Mucosa of descending colon (tissue), 3 donors: ENCODE measurements around the gene PRRC2B. TPM values are rescaled to one million over a fixed set of nuclear protein-coding genes. Genes with fewer than 3 reads are reported as not detected.

Experiments used
- ATAC-seq: fragments of 200-7000 bp; cut with Tn5 transposase; one replicate; pipeline ENCODE4 v1.9.1; 2020; ENCODE audit warnings: mild to moderate bottlenecking, moderate library complexity
- DNase-seq, 3 donors: peaks; one replicate each; pipeline ENCODE4 v3.0.0-alpha.2; 2020
- H3K36me3 ChIP-seq: fragments of 200-600 bp; one replicate; pipeline ENCODE4 v1.8.0; 2021; ENCODE audit warnings: low read depth, mild to moderate bottlenecking
- H3K4me1 ChIP-seq: fragments of 200-600 bp; one replicate; pipeline ENCODE4 v1.8.0; 2021; ENCODE audit warnings: low read depth, mild to moderate bottlenecking
- H3K4me3 ChIP-seq: fragments of 200-600 bp; one replicate; pipeline ENCODE4 v1.8.0; 2021; ENCODE audit warnings: mild to moderate bottlenecking
- H3K9me3 ChIP-seq: fragments of 200-600 bp; one replicate; pipeline ENCODE4 v1.8.0; 2021; ENCODE audit warnings: mild to moderate bottlenecking
- intact Hi-C, 2 donors: fragments of 100-400 bp; cut with DNase I in 1 of 2; cut with micrococcal nuclease in 1 of 2; formaldehyde crosslinking; loops; one replicate each; pipeline versions ENCODE4 v1.11.0 to v1.11.1; 2022; cut with DNase I, micrococcal nuclease
- total RNA-seq, 3 donors: library from RNA; stranded (reverse); fragmentation: NEBNext Ultra II Directional in 2 of 3; extraction: Animal tissue kit (Norgen Biotek cat#: 25700) in 2 of 3; gene quantifications; one replicate each; pipeline versions ENCODE4 v1.2.1 to v1.2.4, GENCODE V29; 2021 to 2023
- TF ChIP-seq, protein P1 (sequence below): fragments of 200-600 bp; IDR thresholded peaks from one replicate; pipeline ENCODE4 v1.8.0; 2022; ENCODE audit warnings: antibody characterized with exemption, mild to moderate bottlenecking
- donor health status: DM: no; HTN: no; CAD: no; lungs with moderate emphysema.
- donor health status: DM: no; HTN: no; CAD: no.
- donor health status: DM: no; HTN: yes; CAD: no.

Gene PRRC2B
- total RNA-seq, 3 donors from 2014 or later: 105 to 175 (median 113) TPM

DNA sequence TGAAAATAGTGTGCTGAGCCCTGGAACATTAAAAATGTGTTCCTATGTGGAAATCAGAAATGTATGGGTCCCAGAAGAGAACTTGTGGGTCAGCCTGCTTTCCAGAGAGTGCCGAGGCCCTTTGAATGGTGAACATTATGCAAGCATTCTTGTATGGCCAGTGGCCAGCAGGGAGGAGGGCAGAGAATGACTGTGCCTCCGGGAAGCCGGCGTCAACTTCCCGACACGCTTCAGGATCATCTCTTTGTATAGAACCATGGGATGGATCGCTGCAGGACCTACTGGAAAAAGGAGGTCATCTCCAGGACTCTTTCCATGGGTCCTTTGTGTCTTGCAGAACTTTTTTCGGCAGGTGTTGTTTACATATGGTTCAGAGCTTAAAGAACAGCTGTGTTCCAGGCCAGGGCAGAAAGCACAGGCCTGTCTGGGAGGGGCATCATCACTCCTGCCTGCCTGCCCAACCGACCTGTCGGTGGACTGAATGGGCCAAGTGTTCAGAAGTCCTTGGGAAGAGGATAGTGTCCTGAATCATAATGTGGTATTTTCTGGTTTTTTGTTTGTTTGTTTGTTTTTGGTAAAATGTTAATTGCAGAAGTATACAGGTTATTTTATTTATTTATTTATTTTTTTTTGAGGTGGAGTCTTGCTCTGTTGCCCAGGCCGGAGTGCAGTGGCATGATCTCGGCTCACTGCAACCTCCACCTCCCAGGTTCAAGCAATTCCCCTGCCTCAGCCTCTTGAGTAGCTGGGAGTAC, 9.0 kb downstream of the PRRC2B start:
- peak; percentile 72 to 82 (median 81) for DNase-seq
- TF ChIP-seq, protein P1, sequence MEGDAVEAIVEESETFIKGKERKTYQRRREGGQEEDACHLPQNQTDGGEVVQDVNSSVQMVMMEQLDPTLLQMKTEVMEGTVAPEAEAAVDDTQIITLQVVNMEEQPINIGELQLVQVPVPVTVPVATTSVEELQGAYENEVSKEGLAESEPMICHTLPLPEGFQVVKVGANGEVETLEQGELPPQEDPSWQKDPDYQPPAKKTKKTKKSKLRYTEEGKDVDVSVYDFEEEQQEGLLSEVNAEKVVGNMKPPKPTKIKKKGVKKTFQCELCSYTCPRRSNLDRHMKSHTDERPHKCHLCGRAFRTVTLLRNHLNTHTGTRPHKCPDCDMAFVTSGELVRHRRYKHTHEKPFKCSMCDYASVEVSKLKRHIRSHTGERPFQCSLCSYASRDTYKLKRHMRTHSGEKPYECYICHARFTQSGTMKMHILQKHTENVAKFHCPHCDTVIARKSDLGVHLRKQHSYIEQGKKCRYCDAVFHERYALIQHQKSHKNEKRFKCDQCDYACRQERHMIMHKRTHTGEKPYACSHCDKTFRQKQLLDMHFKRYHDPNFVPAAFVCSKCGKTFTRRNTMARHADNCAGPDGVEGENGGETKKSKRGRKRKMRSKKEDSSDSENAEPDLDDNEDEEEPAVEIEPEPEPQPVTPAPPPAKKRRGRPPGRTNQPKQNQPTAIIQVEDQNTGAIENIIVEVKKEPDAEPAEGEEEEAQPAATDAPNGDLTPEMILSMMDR: no peak
- H3K36me3 ChIP-seq: no peaks in the 10 kb centered on the region
- ATAC-seq: peak; percentile 79
- H3K4me1 ChIP-seq: peaks cover 56% of the 10 kb centered on the region
- H3K4me3 ChIP-seq: no peak overlapping the region
- intact Hi-C loops: no loop called here
- no peaks in the 10 kb centered on the region for H3K9me3 ChIP-seq

DNA sequence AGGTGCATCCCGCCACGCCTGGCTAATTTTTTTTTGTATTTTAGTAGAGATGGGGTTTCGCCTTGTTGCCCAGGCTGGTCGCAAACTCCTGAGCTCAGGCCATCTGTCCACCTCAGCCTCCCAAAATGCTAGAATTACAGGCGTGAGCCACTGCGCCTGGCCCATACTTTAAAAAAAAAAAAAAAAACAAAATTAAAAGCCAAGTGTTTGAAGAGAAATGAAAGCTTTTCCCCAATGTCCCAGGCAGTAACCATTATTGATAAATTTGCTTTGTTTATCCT, 9.5 kb downstream of the PRRC2B start:
- peaks cover 55% of the 10 kb centered on the region for H3K4me1 ChIP-seq
- H3K4me3 ChIP-seq: no peak overlapping the region
- no peaks in the 10 kb centered on the region for H3K36me3 ChIP-seq
- intact Hi-C loops: no loop called here
- DNase-seq: no peak
- TF ChIP-seq, protein P1: no peak
- H3K9me3 ChIP-seq: no peaks in the 10 kb centered on the region
- ATAC-seq: no peak

DNA sequence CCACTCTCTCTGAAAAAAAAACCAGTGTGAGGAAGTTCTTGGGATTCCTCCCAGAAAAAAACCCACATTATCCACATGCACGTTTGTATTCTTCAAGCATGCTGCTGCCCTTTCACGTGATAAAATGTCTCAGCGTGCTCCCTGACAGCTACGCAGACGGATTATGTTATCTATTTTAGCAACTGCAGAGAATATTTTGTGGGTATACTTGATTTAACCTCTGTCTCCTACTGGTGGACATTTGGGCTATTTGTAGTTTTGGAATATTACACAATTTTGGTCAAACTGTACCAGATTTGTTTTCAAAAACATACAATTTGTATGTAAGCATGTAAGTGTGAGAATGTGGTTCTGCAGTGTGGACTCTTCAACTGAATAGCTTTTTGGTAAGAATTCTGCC, 10.7 kb downstream of the PRRC2B start:
- Histone ChIP-seq H3K9me3 (no peaks in the 10 kb centered on the region), H3K36me3 (no peaks in the 10 kb centered on the region), H3K4me3 (no peak overlapping the region), H3K4me1 (peaks cover 60% of the 10 kb centered on the region)
- DNase-seq (no peak), ATAC-seq (no peak)
- intact Hi-C loops: no loop called here
- TF ChIP-seq, protein P1: no peak

DNA sequence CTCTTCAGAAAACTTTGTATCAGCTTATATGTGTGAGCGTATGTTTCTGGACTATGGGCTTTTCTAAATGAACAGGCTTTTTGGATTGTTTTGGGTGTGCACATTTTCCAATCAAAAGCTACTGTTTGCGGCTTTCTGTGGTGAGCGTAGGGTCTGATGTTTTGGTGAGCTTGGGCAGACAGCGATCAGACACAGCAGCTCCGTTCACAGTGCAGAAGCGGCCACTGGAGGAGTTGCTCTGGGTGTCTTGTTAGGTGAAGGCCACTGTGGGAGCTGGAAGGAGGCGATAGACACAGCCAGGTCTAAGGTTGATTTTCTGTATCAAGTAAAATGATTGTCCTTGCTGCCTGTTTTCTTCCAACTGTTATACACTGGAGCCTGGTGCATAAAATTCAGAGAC, 11.1 kb downstream of the PRRC2B start:
- Histone ChIP-seq H3K9me3 (no peaks in the 10 kb centered on the region), H3K4me1 (peaks cover 60% of the 10 kb centered on the region), H3K4me3 (no peak overlapping the region), H3K36me3 (no peaks in the 10 kb centered on the region)
- TF ChIP-seq, protein P1: no peak
- intact Hi-C loops: no loop called here
- no peak for DNase-seq
- no peak for ATAC-seq

DNA sequence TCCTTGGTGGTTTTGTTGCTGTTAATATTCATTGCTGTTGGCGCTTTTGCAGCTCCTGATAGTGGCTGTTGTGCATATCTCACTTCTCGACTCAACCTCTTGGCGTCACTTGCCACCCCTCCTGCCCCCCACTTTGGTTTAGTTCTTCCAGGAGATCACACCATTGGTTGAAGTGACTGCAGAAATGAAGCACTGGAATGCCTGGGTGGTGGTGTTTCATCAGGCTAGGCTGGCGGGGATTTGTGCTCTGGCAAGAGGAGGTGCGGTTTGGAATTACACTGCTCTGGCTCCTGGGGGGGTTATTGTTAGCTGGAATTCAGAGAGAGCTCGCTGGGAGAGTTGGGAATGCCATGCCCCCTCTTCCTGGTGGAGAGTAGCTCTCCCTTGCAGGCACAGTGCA, 11.5 kb downstream of the PRRC2B start:
- H3K36me3 ChIP-seq: no peaks in the 10 kb centered on the region
- no peak for ATAC-seq
- intact Hi-C loops: no loop called here
- H3K4me3 ChIP-seq: no peak overlapping the region
- peaks cover 61% of the 10 kb centered on the region for H3K4me1 ChIP-seq
- TF ChIP-seq, protein P1: no peak
- H3K9me3 ChIP-seq: no peaks in the 10 kb centered on the region
- DNase-seq: no peak
